DND-41 (cell line): ENCODE data around the gene SYCE3.

ENCODE experiments used
- CTCF ChIP-seq: IDR thresholded peaks from 2 replicates; pipeline ENCODE4 v1.5.1; 2012; ENCODE audit warnings: borderline replicate concordance, low read length, moderate library complexity, mild to moderate bottlenecking; ENCODE audit not compliant: poor library complexity, severe bottlenecking; ENCODE audit errors: extremely low read depth
- EZH2 ChIP-seq: IDR thresholded peaks from 3 replicates; pipeline ENCODE4 v1.6.1; 2012; ENCODE audit warnings: borderline replicate concordance, low read depth, mild to moderate bottlenecking, moderate library complexity, low read length, inconsistent platforms; ENCODE audit not compliant: severe bottlenecking

GRCh38 chr22:50564289-50564688 is 1.6 kb upstream of the SYCE3 start:
- no peak for TF ChIP-seq CTCF
- no peak for TF ChIP-seq EZH2
